HG02885 (cell line): ENCODE measurements around the gene ANKRD11.
"Not testable (repeated sequence)": the region's sequence is repeated elsewhere in the genome, so short reads cannot be mapped to it uniquely, and the experiment has no call there.

Experiments
- ATAC-seq: cut with Tn5 transposase; IDR thresholded peaks from one replicate; pipeline ENCODE4 v1.9.1; 2021; ENCODE audit warnings: mild to moderate bottlenecking; ENCODE audit not compliant: unreplicated experiment, poor library complexity

The ANKRD11 gene

GRCh38 chr16:89308391-89309333, 181.7 kb downstream of the ANKRD11 start:
- no peak for ATAC-seq

- no peak for ATAC-seq
Measured at GRCh38 chr16:89307421-89307805, 182.9 kb downstream of the ANKRD11 start.

GRCh38 chr16:89306457-89307420, 183.6 kb downstream of the ANKRD11 start:
- not testable (repeated sequence) for ATAC-seq

GRCh38 chr16:89304941-89305705, 185.2 kb downstream of the ANKRD11 start:
- ATAC-seq = no peak

DNA sequence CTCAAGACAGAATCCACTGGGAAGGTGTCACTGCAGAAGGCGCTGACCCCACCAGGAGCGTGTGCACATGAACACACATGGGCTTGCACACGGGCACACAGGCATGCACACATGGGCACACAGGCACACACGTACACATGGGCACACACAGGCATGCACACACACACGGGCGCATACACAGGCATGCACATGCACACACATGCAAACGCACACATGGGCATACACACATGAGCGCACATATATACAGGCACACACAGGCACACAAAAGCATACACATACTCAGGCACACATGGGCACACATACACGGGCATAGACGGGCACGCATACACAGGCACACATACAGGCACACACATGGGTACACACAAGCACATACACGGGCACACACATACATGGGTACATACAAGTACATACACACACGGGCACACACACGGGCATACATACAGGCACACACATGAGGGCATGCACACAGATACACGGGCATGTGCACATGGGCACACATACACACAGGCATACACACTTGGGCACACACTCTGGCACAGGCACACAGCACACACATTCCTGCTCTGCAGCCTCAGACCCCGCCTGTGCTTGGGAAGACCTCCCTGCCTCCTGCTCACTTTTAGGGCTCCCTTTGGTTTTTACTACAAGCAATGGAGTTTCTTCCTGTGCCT, 186.0 kb downstream of the ANKRD11 start:
- no peak for ATAC-seq

GRCh38 chr16:89303617-89304016, 186.7 kb downstream of the ANKRD11 start:
- ATAC-seq = no peak

DNA sequence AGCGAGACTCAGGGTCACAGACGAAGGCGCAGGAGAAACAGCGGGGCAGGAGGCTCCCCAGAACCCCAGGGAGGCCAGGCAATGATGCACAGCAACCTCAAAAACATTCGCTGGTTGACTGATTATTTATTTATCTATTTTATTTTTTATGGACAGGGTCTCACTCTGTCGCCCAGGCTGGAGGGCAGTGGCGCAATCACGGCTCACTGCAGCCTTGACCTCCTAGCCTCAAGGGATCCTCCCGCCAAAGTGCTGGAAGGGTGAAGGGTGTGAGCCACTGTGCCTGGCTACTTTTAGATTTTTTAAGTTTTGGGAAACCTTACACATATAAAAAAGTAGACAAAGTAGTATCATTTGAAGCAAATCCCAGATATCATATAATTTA, 189.4 kb downstream of the ANKRD11 start:
- no peak for ATAC-seq

DNA sequence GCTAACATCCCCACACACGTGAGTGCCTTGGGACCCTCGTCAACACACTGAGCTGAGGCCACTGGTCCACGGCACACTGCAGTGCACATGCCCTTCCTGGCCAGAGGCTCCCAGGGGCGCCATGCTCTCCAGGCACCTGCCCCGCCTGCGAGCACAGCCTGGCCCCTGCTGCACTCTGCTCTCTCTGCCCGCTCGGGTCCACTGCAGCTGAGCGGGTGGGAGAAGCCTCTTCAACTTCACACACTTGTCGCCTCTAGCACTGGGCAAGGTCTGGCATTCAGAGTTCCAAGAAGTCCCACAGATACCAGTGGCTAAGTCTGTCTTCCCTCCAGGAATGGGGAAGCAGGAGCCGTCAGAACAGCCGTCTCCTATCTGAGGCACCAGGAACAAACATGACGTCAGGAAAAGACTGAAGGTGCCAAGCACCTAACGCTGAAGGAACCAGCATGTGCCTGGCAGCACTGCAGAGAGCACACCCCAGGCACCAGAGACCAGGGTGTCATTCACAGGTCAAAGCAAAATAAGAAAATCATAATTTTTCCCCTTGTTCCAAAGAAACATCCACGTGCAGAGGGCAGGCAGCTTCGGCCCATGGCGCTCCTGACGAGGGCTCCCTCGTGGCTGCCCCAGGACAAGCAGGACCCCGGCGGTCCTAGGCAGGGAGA, 189.9 kb downstream of the ANKRD11 start:
- no peak for ATAC-seq

DNA sequence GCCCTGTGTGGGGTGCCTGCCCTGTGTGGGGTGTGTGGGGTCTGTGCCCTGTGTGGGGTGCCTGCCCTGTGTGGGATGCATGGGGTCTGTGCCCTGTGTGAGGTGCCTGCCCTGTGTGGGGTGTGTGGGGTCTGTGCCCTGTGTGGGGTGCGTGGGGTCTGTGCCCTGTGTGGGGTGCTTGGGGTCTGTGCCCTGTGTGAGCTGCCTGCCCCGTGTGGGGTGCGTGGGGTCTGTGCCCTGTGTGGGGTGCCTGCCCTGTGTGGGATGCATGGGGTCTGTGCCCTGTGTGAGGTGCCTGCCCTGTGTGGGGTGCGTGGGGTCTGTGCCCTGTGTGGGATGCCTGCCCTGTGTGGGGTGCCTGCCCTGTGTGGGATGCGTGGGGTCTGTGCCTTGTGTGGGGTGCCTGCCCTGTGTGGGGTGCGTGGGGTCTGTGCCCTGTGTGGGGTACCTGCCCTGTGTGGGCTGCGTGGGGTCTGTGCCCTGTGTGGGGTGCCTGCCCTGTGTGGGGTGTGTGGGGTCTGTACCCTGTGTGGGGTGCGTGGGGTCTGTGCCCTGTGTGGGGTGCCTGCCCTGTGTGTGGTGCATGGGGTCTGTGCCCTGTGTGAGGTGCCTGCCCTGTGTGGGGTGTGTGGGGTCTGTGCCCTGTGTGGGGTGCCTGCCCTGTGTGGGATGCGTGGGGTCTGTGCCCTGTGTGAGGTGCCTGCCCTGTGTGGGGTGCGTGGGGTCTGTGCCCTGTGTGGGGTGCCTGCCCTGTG, 190.8 kb downstream of the ANKRD11 start:
- ATAC-seq = not testable (repeated sequence)

DNA sequence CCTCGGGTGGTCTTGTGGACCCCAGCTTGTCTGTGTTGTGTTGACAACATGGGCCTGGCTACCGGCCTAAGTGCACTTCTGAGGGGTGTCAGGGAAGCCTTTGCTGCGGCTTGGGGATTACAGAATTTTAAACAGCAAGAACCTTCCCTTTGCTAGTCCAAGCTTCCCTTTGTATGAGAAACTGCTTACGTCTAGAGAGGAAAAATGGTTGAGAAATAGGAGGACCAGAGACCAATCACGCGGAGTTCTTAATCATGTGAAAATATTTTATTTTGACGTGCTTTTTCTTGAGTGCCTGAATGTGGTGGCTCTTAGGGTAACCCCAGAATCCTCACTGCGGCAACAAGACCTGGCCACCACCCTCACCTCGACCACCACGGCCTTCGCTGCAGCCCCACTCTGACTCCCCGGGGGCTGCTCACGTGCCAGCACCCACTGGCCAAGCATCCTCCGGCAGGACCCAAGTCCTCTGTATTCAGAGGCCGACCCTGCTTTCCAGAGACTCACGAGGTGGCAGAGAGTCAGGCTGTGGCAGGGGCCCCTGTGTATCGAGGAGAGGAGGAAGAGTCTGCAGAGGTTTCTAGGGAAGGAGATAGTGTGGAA, 191.6 kb downstream of the ANKRD11 start:
- no peak for ATAC-seq

DNA sequence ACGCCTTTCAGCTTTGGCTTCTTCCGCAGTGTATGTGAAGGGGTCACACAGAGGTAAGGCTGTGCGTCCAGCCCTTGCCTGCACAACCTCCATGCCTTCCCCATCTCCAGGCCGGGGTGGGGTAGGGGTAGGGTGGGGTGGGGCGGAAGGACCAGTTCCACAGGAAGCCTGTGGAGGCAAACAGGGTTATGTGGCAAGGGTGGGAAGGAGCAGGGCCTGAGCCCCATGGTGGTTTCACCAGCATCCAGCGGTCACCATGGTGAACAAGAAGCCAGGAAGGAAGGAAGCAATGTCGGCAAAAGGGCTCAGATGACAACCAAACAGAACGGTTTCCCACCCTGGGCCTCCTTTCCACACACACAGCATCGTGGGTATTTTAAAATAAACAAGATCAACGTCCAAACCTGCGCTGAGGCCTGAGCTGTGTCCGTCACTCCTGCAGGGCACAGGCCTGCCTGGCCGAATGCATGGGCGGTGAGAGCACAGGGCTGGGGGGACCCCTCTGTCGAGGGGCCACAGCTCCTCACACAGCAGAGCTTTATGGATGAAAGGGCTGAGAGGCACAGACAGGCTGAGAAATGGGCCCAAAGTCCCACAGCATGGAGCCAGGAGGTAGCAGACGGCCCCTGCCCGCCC, 192.3 kb downstream of the ANKRD11 start:
- ATAC-seq = no peak

- no peak for ATAC-seq
Measured at GRCh38 chr16:89297156-89297874, 193.0 kb downstream of the ANKRD11 start.

- no peak for ATAC-seq
Measured at GRCh38 chr16:89295915-89296314, 194.4 kb downstream of the ANKRD11 start.

- ATAC-seq = no peak
Measured at GRCh38 chr16:89295071-89295900, 195.1 kb downstream of the ANKRD11 start.

DNA sequence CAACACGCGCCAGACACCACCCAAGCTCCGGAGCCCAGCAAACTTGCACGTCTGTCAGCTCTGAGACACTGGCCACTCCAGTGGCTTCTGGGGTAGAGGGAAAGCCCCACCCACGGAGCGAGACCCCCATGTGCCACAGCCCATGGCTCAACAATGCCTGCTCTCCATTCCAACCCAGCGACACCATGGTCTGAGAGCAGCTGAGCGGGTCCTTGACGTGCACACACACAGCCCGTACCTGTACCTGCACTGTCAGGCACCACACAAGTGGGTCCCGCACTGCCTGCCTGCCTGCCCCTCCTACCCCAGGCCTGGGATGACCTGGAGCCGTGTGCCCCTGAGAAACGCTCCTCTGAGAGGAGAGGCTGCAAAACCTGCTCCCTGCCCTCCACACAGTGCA, 195.9 kb downstream of the ANKRD11 start:
- ATAC-seq = no peak
